ENCODE measurements around the gene TRPM2.

The TRPM2 gene

GRCh38 chr21:44381874-44382273, 28.5 kb downstream of the TRPM2 start:
- H3K4me3 ChIP-seq (replicated peaks in 1 of 2; ENCODE audit: low read depth in 2 of 2, low read length in 2 of 2): no peak overlapping the region
- no peak for TF ChIP-seq CTCF (IDR thresholded peaks at IDR 0.05; ENCODE audit: low read depth, low read length)
- DNase-seq (ENCODE audit: low read depth in 2 of 2): no peak

DNA sequence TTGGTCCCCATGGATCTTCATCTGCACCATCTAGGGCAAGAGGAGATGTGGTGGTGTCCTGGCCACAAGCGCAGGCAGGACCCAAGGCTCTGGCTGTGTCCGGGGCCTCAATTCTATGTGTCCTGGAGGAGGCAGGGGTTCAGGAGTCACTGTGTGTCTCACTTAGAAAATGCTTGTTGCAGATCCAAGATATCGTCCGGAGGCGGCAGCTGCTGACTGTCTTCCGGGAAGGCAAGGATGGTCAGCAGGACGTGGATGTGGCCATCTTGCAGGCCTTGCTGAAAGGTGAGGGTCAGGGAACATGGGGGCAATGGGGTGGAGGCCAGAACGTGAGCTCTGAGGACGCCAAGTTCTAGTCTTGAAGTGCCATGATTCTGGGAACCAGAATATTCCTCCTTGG, 29.1 kb downstream of the TRPM2 start:
- no peak overlapping the region for H3K4me3 ChIP-seq (replicated peaks in 1 of 2; ENCODE audit: low read depth in 2 of 2, low read length in 2 of 2)
- no peak for TF ChIP-seq CTCF (IDR thresholded peaks at IDR 0.05; ENCODE audit: low read depth, low read length)

GRCh38 chr21:44383216-44383615, 29.8 kb downstream of the TRPM2 start:
- DNase-seq (ENCODE audit: low read depth in 2 of 2): no peak
- TF ChIP-seq CTCF (IDR thresholded peaks at IDR 0.05; ENCODE audit: low read depth, low read length): no peak
- H3K4me3 ChIP-seq (replicated peaks in 1 of 2; ENCODE audit: low read depth in 2 of 2, low read length in 2 of 2): no peak overlapping the region

More for the DNA sequence above, 29.1 kb downstream of the TRPM2 start:
- DNase-seq (ENCODE audit: low read depth in 2 of 2): no peak

GRCh38 chr21:44384968-44385367, 31.5 kb downstream of the TRPM2 start:
- no peak for DNase-seq (ENCODE audit: low read depth in 2 of 2)
- no peak for TF ChIP-seq CTCF (IDR thresholded peaks at IDR 0.05; ENCODE audit: low read depth, low read length)
- H3K4me3 ChIP-seq (replicated peaks in 1 of 2; ENCODE audit: low read depth in 2 of 2, low read length in 2 of 2): no peak overlapping the region

DNA sequence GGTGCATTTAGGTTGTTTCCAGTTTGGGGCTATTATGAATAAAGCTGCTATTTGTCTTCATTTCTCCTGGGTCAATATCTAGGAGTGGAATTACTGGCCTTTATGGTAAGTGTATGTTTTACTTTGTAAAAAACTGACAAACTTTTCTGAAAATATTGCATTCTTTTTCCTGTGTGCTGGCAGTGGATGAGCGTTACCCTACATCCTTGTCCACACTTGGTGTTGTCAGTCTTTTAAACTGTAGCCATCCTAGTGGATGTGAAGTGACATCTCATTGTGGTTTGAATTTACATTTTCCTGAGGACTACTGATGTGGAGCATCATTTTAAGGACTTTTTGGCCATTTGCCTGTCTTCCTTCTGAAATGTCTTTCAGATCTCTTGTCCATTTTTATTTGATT, 35.9 kb downstream of the TRPM2 start:
- no peak overlapping the region for H3K4me3 ChIP-seq (replicated peaks in 1 of 2; ENCODE audit: low read depth in 2 of 2, low read length in 2 of 2)
- DNase-seq (ENCODE audit: low read depth in 2 of 2): no peak
- TF ChIP-seq CTCF (IDR thresholded peaks at IDR 0.05; ENCODE audit: low read depth, low read length): no peak

DNA sequence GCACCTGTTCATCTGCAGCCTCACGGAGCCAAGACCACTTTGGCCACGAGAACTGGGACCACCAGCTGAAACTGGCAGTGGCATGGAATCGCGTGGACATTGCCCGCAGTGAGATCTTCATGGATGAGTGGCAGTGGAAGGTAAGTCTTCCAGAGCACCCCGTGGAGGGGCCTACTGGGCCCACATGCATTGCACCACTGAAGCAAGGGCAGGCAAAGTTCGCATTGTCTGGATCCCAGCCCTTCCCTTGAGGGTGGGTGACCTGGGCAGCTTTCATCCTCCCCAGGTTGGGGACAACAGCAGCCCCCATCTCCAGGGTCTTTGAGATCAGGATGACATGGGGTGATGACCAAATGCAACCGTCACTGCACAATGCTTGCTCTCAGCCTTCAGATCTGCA, 37.5 kb downstream of the TRPM2 start:
- H3K4me3 ChIP-seq (replicated peaks in 1 of 2; ENCODE audit: low read depth in 2 of 2, low read length in 2 of 2): no peak overlapping the region
- TF ChIP-seq CTCF (IDR thresholded peaks at IDR 0.05; ENCODE audit: low read depth, low read length): no peak
- no peak for DNase-seq (ENCODE audit: low read depth in 2 of 2)

GRCh38 chr21:44391345-44392091, 38.1 kb downstream of the TRPM2 start:
- no peak for TF ChIP-seq CTCF (IDR thresholded peaks at IDR 0.05; ENCODE audit: low read depth, low read length)
- H3K4me3 ChIP-seq (replicated peaks in 1 of 2; ENCODE audit: low read depth in 2 of 2, low read length in 2 of 2): no peak overlapping the region
- no peak for DNase-seq (ENCODE audit: low read depth in 2 of 2)
